HepG2 (cell line): ENCODE measurements around the gene RASD1. TPM values are rescaled to one million over a fixed set of nuclear protein-coding genes. Genes with fewer than 3 reads are reported as not detected.
A peak's percentile ranks its signal among the peaks of the same experiment; 100 is the strongest.

Experiments
- CENPX ChIP-seq: sonication (generic); formaldehyde crosslinking; IDR thresholded peaks from 2 replicates; pipeline ENCODE4 v1.9.0; 2021; ENCODE audit warnings: mild to moderate bottlenecking, missing genetic modification reagents, moderate library complexity
- HOXA3 ChIP-seq: sonication (generic); formaldehyde crosslinking; IDR thresholded peaks from 2 replicates; pipeline ENCODE4 v1.5.0; 2020; ENCODE audit warnings: missing genetic modification reagents
- NPAS2 ChIP-seq: sonication (generic); formaldehyde crosslinking; IDR thresholded peaks from 2 replicates; pipeline ENCODE4 v1.8.0; 2022; ENCODE audit warnings: mild to moderate bottlenecking, missing genetic modification reagents, borderline replicate concordance
- NR2F2 ChIP-seq: IDR thresholded peaks from 2 replicates; pipeline ENCODE4 v1.6.1; 2012; ENCODE audit warnings: low read depth, inconsistent platforms, borderline replicate concordance
- RFXANK ChIP-seq: IDR thresholded peaks from 2 replicates; pipeline ENCODE4 v1.6.1; 2016
- SATB2 ChIP-seq: sonication (generic); formaldehyde crosslinking; IDR thresholded peaks from 2 replicates; pipeline ENCODE4 v1.5.0; 2020; ENCODE audit warnings: missing genetic modification reagents
- THAP7 ChIP-seq: sonication (generic); formaldehyde crosslinking; IDR thresholded peaks from 2 replicates; pipeline ENCODE4 v1.8.1; 2023; ENCODE audit warnings: mild to moderate bottlenecking, missing genetic modification reagents
- WIZ ChIP-seq: sonication (generic); formaldehyde crosslinking; IDR thresholded peaks from 2 replicates; pipeline ENCODE4 v1.5.1; 2020; ENCODE audit warnings: mild to moderate bottlenecking, missing genetic modification reagents
- ZBED4 ChIP-seq: sonication (generic); formaldehyde crosslinking; IDR thresholded peaks from 2 replicates; pipeline ENCODE4 v1.4.0; 2020; ENCODE audit warnings: missing genetic modification reagents, borderline replicate concordance
- ZNF101 ChIP-seq: sonication (generic); formaldehyde crosslinking; IDR thresholded peaks from 2 replicates; pipeline ENCODE4 v1.4.0; 2020; ENCODE audit warnings: mild to moderate bottlenecking, low read depth, missing genetic modification reagents, borderline replicate concordance
- ZNF264 ChIP-seq: sonication (generic); formaldehyde crosslinking; IDR thresholded peaks from 2 replicates; pipeline ENCODE4 v1.4.0; 2020; ENCODE audit warnings: missing genetic modification reagents
- ZNF276 ChIP-seq: sonication (generic); formaldehyde crosslinking; IDR thresholded peaks from 2 replicates; pipeline ENCODE4 v1.4.0; 2020; ENCODE audit warnings: mild to moderate bottlenecking, low read depth, missing genetic modification reagents
- ZNF451 ChIP-seq: sonication (generic); formaldehyde crosslinking; IDR thresholded peaks from 2 replicates; pipeline ENCODE4 v1.5.0; 2020; ENCODE audit warnings: mild to moderate bottlenecking, missing genetic modification reagents
- ZNF510 ChIP-seq: sonication (generic); formaldehyde crosslinking; IDR thresholded peaks from 2 replicates; pipeline ENCODE4 v1.4.0; 2020; ENCODE audit warnings: low read depth, mild to moderate bottlenecking, missing genetic modification reagents
- ZNF644 ChIP-seq: IDR thresholded peaks from 2 replicates; pipeline ENCODE4 v1.6.1; 2016; ENCODE audit warnings: low read depth
- ZNF83 ChIP-seq: sonication (generic); formaldehyde crosslinking; IDR thresholded peaks from 2 replicates; pipeline ENCODE4 v1.4.0; 2020; ENCODE audit warnings: missing genetic modification reagents, mild to moderate bottlenecking, borderline replicate concordance
- ZSCAN22 ChIP-seq: sonication (generic); formaldehyde crosslinking; IDR thresholded peaks from 2 replicates; pipeline ENCODE4 v1.4.0; 2020; ENCODE audit warnings: mild to moderate bottlenecking, missing genetic modification reagents
- polyA plus RNA-seq, 8 experiments: library from polyadenylated mRNA; depleted of rRNA in 3 of 8; stranded (reverse) in 7 of 8; unstranded in 1 of 8; fragments of >200 nt; fragmentation: Illumina TruSeq in 4 of 8; extraction: Trizol in 4 of 8; gene quantifications; 2 replicates each; pipeline versions ENCODE4 v1.2.1 to v1.2.3, GENCODE V29; 2011 to 2016; ENCODE audit warnings: low read depth in 4 of 8, missing spikeins in 1 of 8, mixed read lengths in 1 of 8; ENCODE audit not compliant: insufficient read depth in 1 of 8
- total RNA-seq, 5 experiments: library from RNA; depleted of rRNA; stranded (reverse); fragments of >200 nt; fragmentation: Illumina TruSeq; extraction: Trizol; gene quantifications; 2 replicates each; pipeline ENCODE4 v1.2.3, GENCODE V29; 2016; ENCODE audit warnings: low read depth in 1 of 5
- TF ChIP-seq, protein P1 (sequence below): fragments of 450-650 bp; IDR thresholded peaks from 2 replicates; pipeline ENCODE4 v1.6.1; 2017; ENCODE audit warnings: mild to moderate bottlenecking

Gene RASD1
- total and polyA plus RNA-seq, 2 of the 13 experiments (the other 11 are each of a cell fraction or from before 2014, with no cell fraction given), result 1.6 to 4.2 TPM

DNA sequence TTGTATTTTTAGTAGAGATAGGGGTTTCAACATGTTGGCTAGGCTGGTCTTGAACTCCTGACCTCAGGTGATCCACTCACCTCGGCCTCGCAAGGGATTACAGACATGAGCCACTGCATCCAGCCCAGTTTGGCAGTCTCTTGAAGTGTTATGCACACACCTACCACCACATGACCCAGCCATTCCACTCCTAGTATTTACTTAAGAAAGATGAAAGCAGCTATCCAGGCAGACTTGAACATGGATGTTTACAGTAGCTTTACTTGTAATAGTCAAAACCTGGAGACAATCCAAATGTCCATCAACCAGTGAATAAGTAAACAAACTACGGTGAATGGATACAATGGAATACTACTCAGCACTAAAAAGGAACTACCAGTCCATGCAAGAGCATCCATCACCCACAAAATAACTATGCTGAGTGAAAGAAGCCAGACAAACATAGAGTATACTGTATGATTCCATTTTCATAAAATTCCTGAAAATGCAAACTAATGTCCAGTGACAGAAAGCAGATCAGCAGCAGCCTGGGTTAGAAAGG is 37.8 kb upstream of the RASD1 start (continued):
- TF ChIP-seq ZNF644 (CRISPR knock-in tag), result peak; percentile 77
- no peak for TF ChIP-seq RFXANK (CRISPR knock-in tag)
- TF ChIP-seq ZNF83 (CRISPR knock-in tag), result no peak
- TF ChIP-seq ZNF510 (CRISPR knock-in tag), result no peak
- TF ChIP-seq THAP7 (CRISPR knock-in tag), result no peak
- TF ChIP-seq ZNF276 (CRISPR knock-in tag), result no peak
- TF ChIP-seq ZSCAN22 (CRISPR knock-in tag), result no peak
- TF ChIP-seq NPAS2 (CRISPR knock-in tag), result no peak
- TF ChIP-seq ZNF451, result no peak
- TF ChIP-seq NR2F2, result peak; percentile 87
- peak; percentile 91 for TF ChIP-seq ZNF264 (CRISPR knock-in tag)
- peak; percentile 47; the same call in 1 of the 2 replicates for TF ChIP-seq ZBED4
- no peak for TF ChIP-seq SATB2
- TF ChIP-seq HOXA3 (CRISPR knock-in tag), result peak; percentile 80
- TF ChIP-seq CENPX (CRISPR knock-in tag), result no peak
- TF ChIP-seq, protein P1, sequence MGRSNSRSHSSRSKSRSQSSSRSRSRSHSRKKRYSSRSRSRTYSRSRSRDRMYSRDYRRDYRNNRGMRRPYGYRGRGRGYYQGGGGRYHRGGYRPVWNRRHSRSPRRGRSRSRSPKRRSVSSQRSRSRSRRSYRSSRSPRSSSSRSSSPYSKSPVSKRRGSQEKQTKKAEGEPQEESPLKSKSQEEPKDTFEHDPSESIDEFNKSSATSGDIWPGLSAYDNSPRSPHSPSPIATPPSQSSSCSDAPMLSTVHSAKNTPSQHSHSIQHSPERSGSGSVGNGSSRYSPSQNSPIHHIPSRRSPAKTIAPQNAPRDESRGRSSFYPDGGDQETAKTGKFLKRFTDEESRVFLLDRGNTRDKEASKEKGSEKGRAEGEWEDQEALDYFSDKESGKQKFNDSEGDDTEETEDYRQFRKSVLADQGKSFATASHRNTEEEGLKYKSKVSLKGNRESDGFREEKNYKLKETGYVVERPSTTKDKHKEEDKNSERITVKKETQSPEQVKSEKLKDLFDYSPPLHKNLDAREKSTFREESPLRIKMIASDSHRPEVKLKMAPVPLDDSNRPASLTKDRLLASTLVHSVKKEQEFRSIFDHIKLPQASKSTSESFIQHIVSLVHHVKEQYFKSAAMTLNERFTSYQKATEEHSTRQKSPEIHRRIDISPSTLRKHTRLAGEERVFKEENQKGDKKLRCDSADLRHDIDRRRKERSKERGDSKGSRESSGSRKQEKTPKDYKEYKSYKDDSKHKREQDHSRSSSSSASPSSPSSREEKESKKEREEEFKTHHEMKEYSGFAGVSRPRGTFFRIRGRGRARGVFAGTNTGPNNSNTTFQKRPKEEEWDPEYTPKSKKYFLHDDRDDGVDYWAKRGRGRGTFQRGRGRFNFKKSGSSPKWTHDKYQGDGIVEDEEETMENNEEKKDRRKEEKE, result no peak
- TF ChIP-seq ZNF101, result no peak
- no peak for TF ChIP-seq WIZ (CRISPR knock-in tag)
